Measurements from ENCODE around the gene SPRY4. TPM values are rescaled to one million over a fixed set of nuclear protein-coding genes. Genes with fewer than 3 reads are reported as not detected.
"Not testable (repeated sequence)": the region's sequence is repeated elsewhere in the genome, so short reads cannot be mapped to it uniquely, and the experiment has no call there.

The SPRY4 gene
- polyA plus RNA-seq, 1 donor from 2014 or later = not detected

DNA sequence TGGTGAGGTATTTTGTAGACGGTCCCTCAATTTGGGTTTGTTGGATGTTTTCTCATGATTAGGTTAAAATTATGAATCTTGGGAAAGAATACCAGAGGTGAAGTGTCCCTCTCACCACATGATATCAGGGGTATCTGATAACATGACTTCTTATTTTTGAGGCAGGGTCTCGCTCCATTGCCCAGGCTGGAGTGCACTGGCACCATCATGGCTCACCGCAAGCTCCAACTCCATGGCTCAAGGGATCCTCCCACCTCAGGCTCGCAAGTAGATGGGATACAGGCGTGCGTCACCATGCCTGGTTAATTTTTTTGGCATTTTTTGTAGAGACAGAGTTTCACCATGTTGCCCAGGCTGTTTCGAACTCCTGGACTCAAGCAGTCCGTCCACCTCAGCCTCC lies 24.1 kb downstream of the SPRY4 start:
- Mint-ChIP-seq H3K27ac (no peak overlapping the region), H3K4me3 (no peak overlapping the region)

DNA sequence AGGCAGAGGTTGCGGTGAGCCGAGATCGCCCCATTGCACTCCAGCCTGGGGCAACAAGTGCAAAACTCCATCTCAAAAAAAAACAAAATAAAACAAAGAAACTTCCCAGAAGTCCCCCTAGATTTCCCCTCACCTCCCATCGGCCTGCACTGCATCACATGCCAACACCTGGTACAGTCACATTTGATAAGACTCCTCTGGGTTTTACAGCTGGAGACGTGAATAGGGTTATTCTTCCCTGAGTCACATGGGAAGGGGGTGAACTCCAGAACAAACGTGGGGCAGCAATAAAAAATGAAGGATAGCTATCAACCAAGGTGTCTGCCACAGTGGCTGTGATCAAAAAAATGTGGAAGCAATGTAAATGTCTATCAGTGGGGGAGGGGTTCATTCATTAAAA lies 26.0 kb downstream of the SPRY4 start:
- Mint-ChIP-seq H3K9me3 (no peaks in the 10 kb centered on the region), H3K27me3 (peaks cover 13% of the 10 kb centered on the region), H3K4me1 (no peaks in the 10 kb centered on the region), H3K27ac (no peak overlapping the region), H3K4me3 (no peak overlapping the region), H3K36me3 (peaks cover 1% of the 10 kb centered on the region)

More for the DNA sequence above, 24.1 kb downstream of the SPRY4 start:
- H3K36me3 Mint-ChIP-seq = peaks cover 1% of the 10 kb centered on the region
- H3K9me3 Mint-ChIP-seq = peaks cover 0 to 1% (median 0%) of the 10 kb centered on the region in 3 donors
- peaks cover 11% of the 10 kb centered on the region for H3K27me3 Mint-ChIP-seq
- H3K4me1 Mint-ChIP-seq = no peaks in the 10 kb centered on the region

DNA sequence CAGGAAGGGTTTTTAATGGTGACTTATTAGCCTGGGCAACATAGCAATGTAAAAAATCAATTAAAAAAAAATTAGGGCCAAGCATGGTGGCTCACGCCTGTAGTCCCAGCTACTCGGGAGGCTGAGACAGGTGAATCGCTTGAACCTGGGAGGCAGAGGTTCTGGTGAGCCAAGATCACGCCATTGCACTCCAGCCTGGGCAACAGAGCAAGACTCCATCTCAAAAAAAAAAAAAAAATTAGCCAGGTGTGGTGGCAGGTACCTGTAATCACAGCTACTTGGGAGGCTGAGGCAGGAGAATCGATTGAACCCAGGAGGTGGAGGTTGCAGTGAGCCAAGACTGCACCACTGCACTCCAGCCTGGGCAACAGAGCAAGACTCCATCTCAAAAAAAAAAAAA lies 27.0 kb downstream of the SPRY4 start:
- H3K27me3 Mint-ChIP-seq = peaks cover 15% of the 10 kb centered on the region
- not testable (repeated sequence) for H3K4me1 Mint-ChIP-seq, H3K27ac Mint-ChIP-seq, H3K4me3 Mint-ChIP-seq, H3K36me3 Mint-ChIP-seq, H3K9me3 Mint-ChIP-seq

DNA sequence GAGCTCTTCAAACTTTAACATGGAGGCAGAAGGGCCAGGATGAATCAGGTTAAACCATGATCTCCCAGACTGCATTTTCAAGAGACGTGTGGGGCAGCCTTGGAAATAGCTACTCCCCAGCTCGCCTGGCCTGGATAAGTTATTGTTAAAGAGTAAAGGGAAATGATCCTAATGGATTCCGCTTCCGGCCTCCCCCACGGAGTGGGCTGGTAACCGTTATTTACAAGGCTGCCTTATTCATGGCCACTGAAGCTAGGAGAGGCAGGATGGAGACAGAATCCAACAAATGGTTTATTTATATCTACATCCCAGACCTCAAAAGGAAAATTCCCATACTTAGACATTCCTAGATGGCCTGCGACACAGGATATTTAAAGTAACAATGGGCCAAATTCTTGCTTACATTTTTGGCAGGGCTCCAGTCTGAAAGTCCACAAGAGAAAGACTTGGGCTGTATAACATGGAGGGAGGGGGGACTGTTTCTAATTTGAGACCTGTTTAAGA lies 27.9 kb downstream of the SPRY4 start:
- H3K27ac Mint-ChIP-seq = no peak overlapping the region
- H3K4me1 Mint-ChIP-seq = no peaks in the 10 kb centered on the region
- peaks cover 0 to 3% (median 0%) of the 10 kb centered on the region in 3 donors for H3K9me3 Mint-ChIP-seq
- H3K36me3 Mint-ChIP-seq = no peaks in the 10 kb centered on the region
- no peak overlapping the region for H3K4me3 Mint-ChIP-seq
- H3K27me3 Mint-ChIP-seq = peaks cover 15% of the 10 kb centered on the region

DNA sequence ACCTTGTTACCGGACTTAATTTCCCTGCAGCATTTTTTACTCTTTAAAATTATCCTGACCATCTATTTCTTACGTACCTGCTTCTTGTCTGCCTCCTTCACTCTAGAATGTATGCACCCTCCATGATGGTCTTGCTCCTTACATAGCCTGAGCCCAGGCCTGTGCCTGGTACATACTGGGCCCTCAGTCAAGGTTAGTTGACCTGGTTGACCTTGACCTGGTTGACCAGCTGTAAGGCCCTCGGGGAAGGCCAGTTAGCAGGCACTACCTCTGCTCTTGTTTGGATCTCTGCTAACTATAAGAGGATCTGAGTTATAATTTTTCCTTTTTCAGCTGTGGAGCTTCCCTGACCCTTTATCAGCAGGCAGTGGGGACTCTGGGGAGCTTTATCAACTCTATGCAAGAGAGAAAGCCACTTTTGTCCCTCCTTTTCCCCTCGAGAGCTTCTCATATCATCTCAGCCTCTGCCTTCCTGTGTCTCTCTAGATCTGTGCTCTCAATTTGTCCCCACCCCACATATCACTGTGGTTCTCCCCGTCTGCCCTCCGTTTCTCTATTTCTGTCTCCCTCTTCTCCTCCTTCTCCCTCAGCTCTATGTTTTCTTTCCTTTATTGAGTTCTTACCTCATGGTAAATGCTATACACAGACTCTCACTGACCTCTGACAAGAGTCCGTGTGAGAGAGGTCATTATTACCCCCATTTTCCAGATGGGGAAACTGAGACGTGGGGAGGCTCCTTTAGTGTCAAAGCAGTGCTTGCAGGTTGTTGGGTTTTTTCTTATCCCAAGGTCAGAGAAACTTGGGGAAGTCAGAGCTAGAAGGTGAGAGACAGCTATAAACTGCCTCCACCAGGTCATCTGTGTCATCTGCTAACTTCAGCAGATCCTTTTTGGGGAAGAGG lies 28.6 kb downstream of the SPRY4 start:
- Mint-ChIP-seq H3K4me1 (no peaks in the 10 kb centered on the region), H3K27me3 (peaks cover 21% of the 10 kb centered on the region), H3K4me3 (no peak overlapping the region), H3K27ac (no peak overlapping the region), H3K9me3 (peaks cover 0 to 3% (median 0%) of the 10 kb centered on the region in 3 donors), H3K36me3 (no peaks in the 10 kb centered on the region)

DNA sequence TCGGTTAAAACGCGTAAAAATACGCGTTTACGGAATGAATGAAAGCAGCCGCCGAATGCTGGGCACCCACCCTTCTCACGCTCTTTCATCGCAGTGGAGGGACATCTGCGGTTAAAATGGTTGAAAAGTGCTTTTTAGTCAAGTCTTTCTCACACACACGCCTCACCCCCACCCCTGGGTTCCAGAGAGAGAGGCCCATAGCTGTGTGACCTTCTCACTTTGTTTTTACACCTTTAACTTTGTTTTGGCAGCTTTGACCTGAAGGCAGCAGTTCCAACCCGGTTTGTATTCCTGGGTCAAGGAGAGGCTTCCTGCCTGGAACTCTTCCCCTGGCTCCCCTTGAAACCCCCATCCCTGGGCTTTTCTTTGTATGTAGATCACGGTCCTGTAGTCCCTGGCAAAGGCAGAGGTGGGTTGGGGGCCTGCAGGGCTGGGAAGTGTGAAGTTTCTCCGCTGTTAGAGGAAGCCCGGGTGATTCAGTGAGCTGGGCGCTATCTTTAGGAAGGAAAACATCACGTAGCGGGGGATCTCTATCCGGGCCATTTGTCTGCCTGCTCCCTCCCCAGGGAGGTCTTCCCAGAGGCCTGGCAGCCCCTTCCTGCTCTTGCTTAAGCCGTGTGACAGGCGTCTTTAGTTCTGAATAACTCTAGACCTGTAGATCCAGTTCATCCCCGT lies 29.6 kb downstream of the SPRY4 start:
- H3K27ac Mint-ChIP-seq = no peak overlapping the region
- H3K27me3 Mint-ChIP-seq = peaks cover 23% of the 10 kb centered on the region
- no peak overlapping the region for H3K4me3 Mint-ChIP-seq
- peaks cover 0 to 3% (median 0%) of the 10 kb centered on the region in 3 donors for H3K9me3 Mint-ChIP-seq
- H3K4me1 Mint-ChIP-seq = no peaks in the 10 kb centered on the region
- H3K36me3 Mint-ChIP-seq = no peaks in the 10 kb centered on the region

DNA sequence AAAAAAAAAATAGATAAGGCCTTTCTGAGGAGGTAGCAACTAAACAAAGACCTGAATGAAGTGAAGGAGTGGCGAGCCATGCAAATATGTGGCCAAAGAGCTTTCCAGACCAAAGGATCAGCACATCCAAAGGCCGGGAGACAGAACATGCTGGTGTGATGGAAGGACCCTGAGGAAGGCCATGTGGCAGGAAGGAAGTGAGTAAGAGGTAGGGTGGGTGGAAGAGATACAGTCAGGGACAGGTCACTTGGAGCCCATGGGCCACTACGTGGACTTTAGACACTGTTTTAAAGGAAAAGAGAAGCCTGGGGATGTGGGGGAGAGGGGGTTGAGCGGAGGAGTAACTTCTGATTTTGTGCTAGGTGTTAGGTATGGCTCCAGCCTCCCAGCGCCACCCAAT lies 31.3 kb downstream of the SPRY4 start:
- peaks cover 0 to 3% (median 0%) of the 10 kb centered on the region in 3 donors for H3K9me3 Mint-ChIP-seq
- H3K4me3 Mint-ChIP-seq = no peak overlapping the region
- peaks cover 20% of the 10 kb centered on the region for H3K27me3 Mint-ChIP-seq
- no peak overlapping the region for H3K27ac Mint-ChIP-seq
- H3K4me1 Mint-ChIP-seq = no peaks in the 10 kb centered on the region
- no peaks in the 10 kb centered on the region for H3K36me3 Mint-ChIP-seq

DNA sequence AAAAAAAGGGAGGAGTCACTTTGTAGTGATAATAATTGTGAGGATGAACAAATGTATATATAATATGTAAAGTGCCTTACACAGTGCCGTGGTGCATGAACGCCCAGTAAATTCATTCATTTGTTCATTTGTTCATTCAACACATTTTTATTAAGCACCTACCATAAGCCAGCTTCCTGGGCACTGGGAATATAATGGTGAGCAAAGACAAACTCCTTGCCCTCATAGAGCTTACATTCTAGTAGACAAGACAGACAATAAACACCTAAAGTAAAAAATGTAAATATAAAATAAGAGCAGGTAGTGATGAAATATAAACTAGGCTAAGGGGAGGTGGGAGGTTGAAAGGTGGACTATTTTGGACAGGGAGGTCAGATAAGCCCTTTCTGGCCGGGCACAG lies 32.0 kb downstream of the SPRY4 start:
- H3K27ac Mint-ChIP-seq = no peak overlapping the region
- no peak overlapping the region for H3K4me3 Mint-ChIP-seq
- no peaks in the 10 kb centered on the region for H3K36me3 Mint-ChIP-seq
- peaks cover 0 to 3% (median 0%) of the 10 kb centered on the region in 3 donors for H3K9me3 Mint-ChIP-seq
- H3K4me1 Mint-ChIP-seq = no peaks in the 10 kb centered on the region
- H3K27me3 Mint-ChIP-seq = peaks cover 19% of the 10 kb centered on the region

DNA sequence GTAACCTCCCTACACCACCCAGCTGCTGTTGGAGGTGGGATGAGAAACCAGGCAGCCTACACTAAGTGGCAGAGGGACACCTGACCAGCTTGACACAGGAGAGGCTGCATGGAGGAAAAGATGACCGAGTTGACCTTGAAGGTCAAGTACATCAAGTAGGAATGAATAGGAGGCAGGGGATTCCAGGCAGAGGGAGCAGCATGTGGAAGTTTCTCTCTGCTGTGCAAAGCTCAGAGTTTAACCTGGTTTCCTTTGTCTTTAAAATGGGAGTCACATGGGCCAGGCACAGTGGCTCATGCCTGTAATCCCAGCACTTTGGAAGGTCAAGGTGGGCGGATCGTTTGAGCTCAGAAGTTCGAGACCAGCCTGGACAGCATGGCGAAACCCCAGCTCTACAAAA lies 32.6 kb downstream of the SPRY4 start:
- H3K36me3 Mint-ChIP-seq = no peaks in the 10 kb centered on the region
- H3K27ac Mint-ChIP-seq = no peak overlapping the region
- no peak overlapping the region for H3K4me3 Mint-ChIP-seq
- H3K9me3 Mint-ChIP-seq = peaks cover 0 to 3% (median 0%) of the 10 kb centered on the region in 3 donors
- no peaks in the 10 kb centered on the region for H3K4me1 Mint-ChIP-seq
- peaks cover 16% of the 10 kb centered on the region for H3K27me3 Mint-ChIP-seq

DNA sequence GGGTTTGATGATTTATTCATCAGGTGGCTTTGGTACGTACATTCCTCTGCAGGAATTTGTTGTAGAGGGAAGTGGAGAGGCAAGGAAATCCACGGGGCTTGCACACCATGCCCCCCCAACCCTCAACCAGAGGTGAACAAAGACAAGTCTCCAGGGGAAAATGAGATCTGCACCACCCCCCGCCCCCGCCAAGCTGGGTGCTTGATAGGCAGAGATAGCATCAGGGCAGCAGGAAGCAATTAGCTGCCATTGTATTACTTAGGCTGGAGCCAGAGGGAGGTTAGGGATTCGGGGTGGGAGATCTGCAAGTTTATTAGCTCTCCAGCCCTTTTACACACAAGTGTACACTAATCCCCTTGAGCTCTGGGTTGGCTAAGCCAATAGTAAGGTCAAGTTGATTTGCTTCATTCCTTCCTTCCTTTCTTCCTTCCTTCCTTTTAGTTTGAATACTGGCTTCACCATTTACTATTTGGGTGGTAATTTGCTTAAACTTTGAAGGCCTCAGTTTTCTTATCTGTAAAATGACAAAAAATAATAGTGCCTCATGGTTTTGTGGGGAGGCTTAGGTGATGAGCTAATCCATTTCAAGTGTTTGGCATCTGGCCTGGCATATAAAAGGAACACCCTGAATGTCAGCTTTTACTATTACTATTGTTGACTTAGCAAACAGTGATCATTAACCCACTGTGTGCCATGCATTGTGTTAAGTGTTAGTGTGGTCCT lies 34.1 kb downstream of the SPRY4 start:
- no peaks in the 10 kb centered on the region for H3K36me3 Mint-ChIP-seq

DNA sequence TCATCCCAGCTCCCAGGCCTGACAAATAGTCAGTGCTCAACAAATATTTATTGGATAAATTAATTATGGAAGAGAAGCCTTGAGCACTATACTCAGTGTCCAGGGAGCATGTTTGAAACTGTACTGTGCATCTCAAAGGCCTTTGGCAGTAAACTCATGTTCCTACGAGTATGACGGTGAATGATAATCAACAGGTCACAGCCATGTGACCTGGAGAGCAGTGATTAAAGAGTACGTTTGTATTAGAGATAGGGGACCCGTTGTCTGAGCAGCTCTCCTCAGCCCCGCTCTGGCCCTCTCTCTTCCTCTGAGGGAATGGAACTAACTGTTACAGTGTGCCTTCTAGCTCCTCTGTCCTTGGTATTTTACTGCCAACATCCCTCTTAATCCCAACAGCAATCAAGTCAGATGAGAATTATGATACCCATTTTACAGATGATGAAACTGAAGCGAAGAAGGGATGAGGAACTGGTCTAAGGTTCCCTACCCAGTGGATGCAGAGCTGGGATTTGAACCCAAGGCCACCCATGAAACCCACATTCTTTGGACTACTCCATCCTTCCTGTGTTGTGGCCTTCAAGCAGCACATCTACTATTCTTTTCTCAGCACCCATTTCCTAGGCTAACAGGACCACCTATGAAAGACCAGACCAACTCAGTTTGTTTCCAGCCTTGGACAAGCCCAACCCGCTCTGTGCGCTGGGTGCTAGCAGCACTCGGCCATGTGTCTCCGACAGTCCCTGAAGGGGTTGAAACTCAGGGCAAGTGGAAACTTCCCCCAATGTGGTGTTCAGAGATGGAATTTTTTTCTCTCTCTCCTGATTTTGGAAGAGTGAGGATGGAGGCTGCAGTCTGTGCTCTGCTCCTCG lies 34.9 kb downstream of the SPRY4 start:
- no peaks in the 10 kb centered on the region for H3K4me1 Mint-ChIP-seq
- H3K4me3 Mint-ChIP-seq = no peak overlapping the region
- peak overlapping the region in 1 of 3 donors; percentile 47 for H3K27ac Mint-ChIP-seq
- H3K27me3 Mint-ChIP-seq = peaks cover 14% of the 10 kb centered on the region
- no peaks in the 10 kb centered on the region for H3K36me3 Mint-ChIP-seq
- H3K9me3 Mint-ChIP-seq = peaks cover 0 to 3% (median 0%) of the 10 kb centered on the region in 3 donors

More for the DNA sequence above, 34.1 kb downstream of the SPRY4 start:
- H3K27ac Mint-ChIP-seq = no peak overlapping the region
- H3K4me3 Mint-ChIP-seq = no peak overlapping the region
- H3K4me1 Mint-ChIP-seq = no peaks in the 10 kb centered on the region
- H3K9me3 Mint-ChIP-seq = peaks cover 0 to 3% (median 0%) of the 10 kb centered on the region in 3 donors
- peaks cover 14% of the 10 kb centered on the region for H3K27me3 Mint-ChIP-seq

DNA sequence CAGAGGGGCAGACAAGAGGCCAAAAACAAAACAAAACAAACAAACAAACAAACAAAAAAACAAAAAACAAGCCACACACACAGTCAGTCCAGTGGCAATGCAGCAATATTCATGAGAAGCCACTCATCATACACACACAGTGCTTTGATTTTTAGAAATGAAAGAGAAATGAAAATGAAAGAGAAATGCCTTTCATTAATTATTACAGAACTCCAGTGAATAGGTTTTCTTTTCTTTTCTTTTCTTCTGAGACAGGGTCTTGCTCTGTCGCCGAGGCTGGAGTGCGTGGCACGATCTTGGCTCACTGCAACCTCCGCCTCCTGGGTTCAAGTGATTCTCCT lies 36.9 kb downstream of the SPRY4 start:
- no peaks in the 10 kb centered on the region for H3K4me1 Mint-ChIP-seq
- H3K27ac Mint-ChIP-seq = peak overlapping the region in 1 of 3 donors; percentile 50
- H3K9me3 Mint-ChIP-seq = no peaks in the 10 kb centered on the region
- no peak overlapping the region for H3K4me3 Mint-ChIP-seq
- H3K36me3 Mint-ChIP-seq = no peaks in the 10 kb centered on the region
- peaks cover 10% of the 10 kb centered on the region for H3K27me3 Mint-ChIP-seq

DNA sequence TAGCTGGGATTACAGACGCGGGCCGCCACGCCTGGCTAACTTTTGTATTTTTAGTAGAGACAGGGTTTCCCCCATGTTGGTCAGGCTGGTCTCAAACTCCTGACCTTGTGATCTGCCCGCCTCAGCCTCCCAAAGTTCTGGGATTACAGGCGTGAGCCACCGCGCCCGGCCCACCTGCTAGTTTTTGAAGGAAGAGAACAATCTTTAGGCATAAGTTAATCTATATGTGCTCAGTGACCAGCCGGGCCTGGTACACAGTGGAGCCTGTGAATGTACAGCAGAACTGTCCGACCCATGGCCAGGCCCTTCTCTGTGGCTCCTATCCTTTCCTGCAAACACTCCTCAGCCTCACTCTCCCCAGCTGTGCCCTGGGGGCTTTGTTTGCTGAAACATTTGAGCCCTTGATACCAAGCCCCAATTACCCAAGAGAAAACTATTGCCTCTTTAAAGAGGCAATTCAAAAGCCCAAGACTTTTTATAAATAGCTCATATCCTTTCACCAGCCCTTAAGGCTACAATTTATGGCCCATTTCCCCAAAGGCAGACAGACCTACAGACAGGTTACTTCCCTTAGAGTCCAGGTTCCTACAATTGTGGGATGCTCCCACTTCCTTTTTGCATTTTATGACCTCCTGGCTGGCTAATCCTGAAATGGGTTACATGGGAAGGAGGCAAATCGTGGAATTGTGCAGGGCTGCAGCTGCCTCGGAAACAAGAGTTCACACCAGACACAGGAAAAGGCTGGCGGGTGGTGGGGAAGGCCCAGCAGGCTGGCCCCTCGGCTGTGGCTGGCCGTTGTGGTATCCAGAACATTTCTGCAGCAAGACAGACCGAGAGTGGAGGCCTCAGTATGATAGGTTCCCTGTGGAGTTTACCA lies 37.5 kb downstream of the SPRY4 start:
- H3K27me3 Mint-ChIP-seq = peaks cover 10% of the 10 kb centered on the region
- H3K4me3 Mint-ChIP-seq = no peak overlapping the region
- no peaks in the 10 kb centered on the region for H3K4me1 Mint-ChIP-seq
- no peaks in the 10 kb centered on the region for H3K36me3 Mint-ChIP-seq
- H3K9me3 Mint-ChIP-seq = no peaks in the 10 kb centered on the region
- H3K27ac Mint-ChIP-seq = peak overlapping the region in 1 of 3 donors; percentile 50

All from IgD-negative memory B cell (primary cell).